ENCODE measurements around the gene WFDC1. TPM values are rescaled to one million over a fixed set of nuclear protein-coding genes. Genes with fewer than 3 reads are reported as not detected.

The WFDC1 gene
- total and polyA plus RNA-seq, 2 of the 4 experiments (the other 2 are of a cell fraction), result 4.7 to 6.8 TPM

DNA sequence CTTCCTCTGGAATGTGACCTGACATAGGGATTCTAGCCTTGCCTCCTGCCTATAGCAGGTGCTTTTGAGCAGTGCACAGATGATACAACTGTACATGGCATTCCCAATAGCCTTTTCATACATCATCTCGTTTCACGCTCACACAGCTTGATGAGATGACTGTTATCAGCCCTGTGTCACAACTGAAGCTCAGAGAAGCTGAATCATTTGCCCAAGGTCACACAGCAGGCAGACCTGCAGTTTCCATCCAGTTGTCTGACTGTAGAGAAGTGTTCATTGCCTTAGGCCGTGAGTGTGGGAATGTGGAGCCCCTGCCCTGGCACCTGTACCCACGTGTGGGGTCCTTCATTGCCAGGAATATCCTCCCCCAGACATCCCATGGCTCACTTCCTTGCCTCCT lies 20.1 kb downstream of the WFDC1 start:
- dilution Hi-C loops (cut with HindIII; ENCODE audit: low sequenced_read_pairs, unreplicated experiment) (no loop called here), intact Hi-C loops (cut with micrococcal nuclease) (no loop called here), in situ Hi-C loops (cut with MboI; ENCODE audit: low sequenced_read_pairs) (no loop called here)
- Histone ChIP-seq H2BK5ac (ENCODE audit: low read depth, low read length, poor library complexity, severe bottlenecking) (no peak overlapping the region), H4K8ac (ENCODE audit: low read depth in 2 of 2, low read length in 2 of 2) (no peak overlapping the region), H3K9ac (ENCODE audit: low read depth, low read length) (no peak overlapping the region), H3K9me3 (ENCODE audit: control insufficient read depth, insufficient read depth, low read length) (peaks cover 4% of the 10 kb centered on the region), H3K4ac (ENCODE audit: low read depth, low read length) (no peak overlapping the region), H4K20me1 (ENCODE audit: insufficient read depth, low read length) (no peaks in the 10 kb centered on the region), H2AK5ac (ENCODE audit: low read depth, low read length) (no peak overlapping the region), H2BK15ac (ENCODE audit: low read depth, low read length) (no peak overlapping the region), H2BK20ac (ENCODE audit: low read depth, low read length) (no peak overlapping the region), H3K56ac (ENCODE audit: extremely low read depth, insufficient read depth, low read length) (no peak overlapping the region), H3K14ac (replicated peaks; ENCODE audit: low read depth, low read length) (no peak overlapping the region), H3K79me1 (ENCODE audit: low read depth in 1 of 2, low read length in 2 of 2) (no peaks in the 10 kb centered on the region; a peak in 2 of 4 replicates), H4K91ac (ENCODE audit: insufficient read depth, low read depth, low read length) (no peak overlapping the region), H3K18ac (ENCODE audit: low read depth, low read length) (no peak overlapping the region), H2BK120ac (ENCODE audit: low read depth, low read length) (no peak overlapping the region), H2AFZ (replicated peaks; ENCODE audit: low read length, poor library complexity) (no peak overlapping the region), H3K23ac (ENCODE audit: low read depth, low read length) (no peak overlapping the region), H4K5ac (ENCODE audit: low read depth, low read length) (no peak overlapping the region), H3K36me3 (ENCODE audit: control insufficient read depth, insufficient read depth, low read length) (peaks cover 14% of the 10 kb centered on the region), H3K4me3 (ENCODE audit: insufficient read depth, low read depth, low read length) (no peak overlapping the region), H3K27ac (ENCODE audit: insufficient read depth, low read length) (no peak overlapping the region), H3K4me2 (ENCODE audit: low read depth, low read length) (no peak overlapping the region), H3K27me3 (ENCODE audit: control insufficient read depth, insufficient read depth, low read length) (no peaks in the 10 kb centered on the region), H3K4me1 (ENCODE audit: control insufficient read depth, insufficient read depth, low read length) (no peaks in the 10 kb centered on the region; the same call in 1 of the 2 replicates), H3K9me1 (ENCODE audit: insufficient read depth, low read length) (no peaks in the 10 kb centered on the region), H2AK9ac (replicated peaks; ENCODE audit: low read depth, low read length, poor library complexity) (no peak overlapping the region)
- BruUV-seq (replicated peaks), result no TSS peak
- DNase-seq (peak; percentile 31), ATAC-seq (ENCODE audit: low read depth) (peak; percentile 34)
- ChIA-PET CTCF (interaction anchor here (1.1 kb wide), 1 partner anchor 38 kb away, joined by 3 read pairs; no protein-coding TSS in a partner anchor), POLR2A (ENCODE audit: unreplicated experiment) (no interaction called here)
- TF ChIP-seq RAD21 (IDR thresholded peaks at IDR 0.05; ENCODE audit: low read length), result no peak
- TF ChIP-seq BHLHE40 (IDR thresholded peaks at IDR 0.05; ENCODE audit: low read depth, low read length), result no peak
- TF ChIP-seq, protein P1, sequence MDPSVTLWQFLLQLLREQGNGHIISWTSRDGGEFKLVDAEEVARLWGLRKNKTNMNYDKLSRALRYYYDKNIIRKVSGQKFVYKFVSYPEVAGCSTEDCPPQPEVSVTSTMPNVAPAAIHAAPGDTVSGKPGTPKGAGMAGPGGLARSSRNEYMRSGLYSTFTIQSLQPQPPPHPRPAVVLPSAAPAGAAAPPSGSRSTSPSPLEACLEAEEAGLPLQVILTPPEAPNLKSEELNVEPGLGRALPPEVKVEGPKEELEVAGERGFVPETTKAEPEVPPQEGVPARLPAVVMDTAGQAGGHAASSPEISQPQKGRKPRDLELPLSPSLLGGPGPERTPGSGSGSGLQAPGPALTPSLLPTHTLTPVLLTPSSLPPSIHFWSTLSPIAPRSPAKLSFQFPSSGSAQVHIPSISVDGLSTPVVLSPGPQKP (IDR thresholded peaks at IDR 0.05; ENCODE audit: borderline replicate concordance, low read depth, low read length), result no peak
- TF ChIP-seq, protein P2, sequence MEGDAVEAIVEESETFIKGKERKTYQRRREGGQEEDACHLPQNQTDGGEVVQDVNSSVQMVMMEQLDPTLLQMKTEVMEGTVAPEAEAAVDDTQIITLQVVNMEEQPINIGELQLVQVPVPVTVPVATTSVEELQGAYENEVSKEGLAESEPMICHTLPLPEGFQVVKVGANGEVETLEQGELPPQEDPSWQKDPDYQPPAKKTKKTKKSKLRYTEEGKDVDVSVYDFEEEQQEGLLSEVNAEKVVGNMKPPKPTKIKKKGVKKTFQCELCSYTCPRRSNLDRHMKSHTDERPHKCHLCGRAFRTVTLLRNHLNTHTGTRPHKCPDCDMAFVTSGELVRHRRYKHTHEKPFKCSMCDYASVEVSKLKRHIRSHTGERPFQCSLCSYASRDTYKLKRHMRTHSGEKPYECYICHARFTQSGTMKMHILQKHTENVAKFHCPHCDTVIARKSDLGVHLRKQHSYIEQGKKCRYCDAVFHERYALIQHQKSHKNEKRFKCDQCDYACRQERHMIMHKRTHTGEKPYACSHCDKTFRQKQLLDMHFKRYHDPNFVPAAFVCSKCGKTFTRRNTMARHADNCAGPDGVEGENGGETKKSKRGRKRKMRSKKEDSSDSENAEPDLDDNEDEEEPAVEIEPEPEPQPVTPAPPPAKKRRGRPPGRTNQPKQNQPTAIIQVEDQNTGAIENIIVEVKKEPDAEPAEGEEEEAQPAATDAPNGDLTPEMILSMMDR (conservative IDR thresholded peaks at IDR 0.05; ENCODE audit: low read depth, low read length), result no peak
- TF ChIP-seq CEBPB (IDR thresholded peaks at IDR 0.05; ENCODE audit: low read depth, low read length), result 0 out of 2 replicates have a peak, but pooled peaks have one; percentile 16
- WGBS, 2 experiments (ENCODE audit: extremely low coverage in 2 of 2, insufficient read length in 1 of 2), result 67% methylated on average over 1 of the region's 4 CpGs; no CpG with 5 or more reads in 1 of the 2 experiments

All from IMR-90 (cell line).